H9 (cell line): ENCODE data around the gene NPHP4. TPM values are rescaled to one million over a fixed set of nuclear protein-coding genes. Genes with fewer than 3 reads are reported as not detected.

Experiments used
- DNase-seq: peaks from one replicate; pipeline ENCODE4 v3.0.0-alpha.2; 2017
- H2AFZ ChIP-seq: one replicate; pipeline ENCODE4 v1.6.1; 2013; ENCODE audit warnings: mild to moderate bottlenecking, low read length, control low read depth, moderate library complexity
- H2AK5ac ChIP-seq: 2 replicates; pipeline ENCODE4 v1.6.1; 2013; ENCODE audit warnings: low read length, control low read depth, mixed read lengths; ENCODE audit not compliant: insufficient read length
- H2BK120ac ChIP-seq: one replicate; pipeline ENCODE4 v1.6.1; 2013; ENCODE audit warnings: low read depth, mild to moderate bottlenecking, low read length, control low read depth, inconsistent platforms; ENCODE audit not compliant: poor library complexity, severe bottlenecking
- H2BK12ac ChIP-seq: 2 replicates; pipeline ENCODE4 v1.6.1; 2013; ENCODE audit warnings: low read length, control low read depth, mixed read lengths, low read depth; ENCODE audit not compliant: insufficient read length
- H2BK15ac ChIP-seq: 2 replicates; pipeline ENCODE4 v1.6.1; 2013; ENCODE audit warnings: low read depth, low read length, control low read depth
- H2BK20ac ChIP-seq: one replicate; pipeline ENCODE4 v1.6.1; 2013; ENCODE audit warnings: low read depth, mild to moderate bottlenecking, low read length, control low read depth, inconsistent platforms; ENCODE audit not compliant: poor library complexity, severe bottlenecking
- H2BK5ac ChIP-seq: 2 replicates; pipeline ENCODE4 v1.6.1; 2013; ENCODE audit warnings: low read length, control low read depth, mixed read lengths; ENCODE audit not compliant: insufficient read length
- H3K14ac ChIP-seq: 2 replicates; pipeline ENCODE4 v1.6.1; 2013; ENCODE audit warnings: low read length, control low read depth; ENCODE audit not compliant: insufficient read depth
- H3K18ac ChIP-seq: 2 replicates; pipeline ENCODE4 v1.6.1; 2013; ENCODE audit warnings: low read depth, mild to moderate bottlenecking, mixed read lengths, low read length, control low read depth; ENCODE audit not compliant: insufficient read length
- H3K23ac ChIP-seq: 2 replicates; pipeline ENCODE4 v1.6.1; 2013; ENCODE audit warnings: low read length, control low read depth, mixed read lengths, low read depth; ENCODE audit not compliant: insufficient read length
- H3K23me2 ChIP-seq: 2 replicates; pipeline ENCODE4 v1.6.1; 2013; ENCODE audit warnings: low read depth, mild to moderate bottlenecking, mixed read lengths, low read length, control low read depth; ENCODE audit not compliant: insufficient read length, poor library complexity, severe bottlenecking
- H3K27ac ChIP-seq: 2 replicates; pipeline ENCODE4 v1.5.1; 2013; ENCODE audit warnings: low read length, control low read depth, mixed read lengths, low read depth; ENCODE audit not compliant: insufficient read length
- H3K27me3 ChIP-seq: 2 replicates; pipeline ENCODE4 v1.6.1; 2013; ENCODE audit warnings: low read length, control low read depth, inconsistent platforms; ENCODE audit not compliant: insufficient read depth
- H3K4ac ChIP-seq: 2 replicates; pipeline ENCODE4 v1.6.1; 2013; ENCODE audit warnings: low read depth, mild to moderate bottlenecking, control low read depth, inconsistent platforms, low read length, moderate library complexity
- H3K4me1 ChIP-seq: 2 replicates; pipeline ENCODE4 v1.6.1; 2013; ENCODE audit warnings: low read length, control low read depth, inconsistent platforms; ENCODE audit not compliant: insufficient read depth
- H3K4me2 ChIP-seq: 2 replicates; pipeline ENCODE4 v1.6.1; 2013; ENCODE audit warnings: low read length, control low read depth, mixed read lengths; ENCODE audit not compliant: insufficient read length, insufficient read depth
- H3K56ac ChIP-seq: 2 replicates; pipeline ENCODE4 v1.6.1; 2013; ENCODE audit warnings: low read depth, mild to moderate bottlenecking, mixed read lengths, low read length, control low read depth; ENCODE audit not compliant: insufficient read length
- H3K79me1 ChIP-seq: 2 replicates; pipeline ENCODE4 v1.6.1; 2013; ENCODE audit warnings: low read depth, mild to moderate bottlenecking, moderate library complexity, low read length, control low read depth, inconsistent platforms; ENCODE audit not compliant: insufficient read depth, poor library complexity, severe bottlenecking
- H3K79me2 ChIP-seq: 2 replicates; pipeline ENCODE4 v1.6.1; 2013; ENCODE audit warnings: low read length, control low read depth, inconsistent platforms; ENCODE audit not compliant: insufficient read depth
- H3K9ac ChIP-seq: 2 replicates; pipeline ENCODE4 v1.6.1; 2013; ENCODE audit warnings: low read length, control low read depth, mixed read lengths; ENCODE audit not compliant: insufficient read length; ENCODE audit errors: extremely low read depth
- H3K9me3 ChIP-seq: one replicate; pipeline ENCODE4 v1.6.1; 2013; ENCODE audit warnings: low read depth, low read length, inconsistent platforms; ENCODE audit not compliant: control insufficient read depth
- H3T11ph ChIP-seq: one replicate; pipeline ENCODE4 v1.6.1; 2013; ENCODE audit warnings: mild to moderate bottlenecking, low read length, control low read depth, inconsistent platforms
- H4K20me1 ChIP-seq: one replicate; pipeline ENCODE4 v1.6.1; 2013; ENCODE audit not compliant: control insufficient read depth, insufficient read length, insufficient read depth
- H4K5ac ChIP-seq: 2 replicates; pipeline ENCODE4 v1.6.1; 2013; ENCODE audit warnings: low read depth, mild to moderate bottlenecking, mixed read lengths, low read length, control low read depth; ENCODE audit not compliant: insufficient read length
- H4K8ac ChIP-seq: replicated peaks from 2 replicates; pipeline ENCODE4 v1.6.1; 2013; ENCODE audit warnings: low read length, control low read depth, mixed read lengths, low read depth; ENCODE audit not compliant: insufficient read length
- H4K91ac ChIP-seq: 2 replicates; pipeline ENCODE4 v1.6.1; 2013; ENCODE audit warnings: low read depth, mild to moderate bottlenecking, moderate library complexity, mixed read lengths, low read length, control low read depth; ENCODE audit not compliant: insufficient read length
- H3K27ac Mint-ChIP-seq, 3 experiments: 2 replicates in 2 of 3; 3 replicates in 1 of 3; pipeline ENCODE4 v1.8.0; 2020 to 2021; ENCODE audit warnings: mixed read lengths in 3 of 3, mild to moderate bottlenecking in 1 of 3, moderate library complexity in 1 of 3
- H3K27me3 Mint-ChIP-seq: 2 replicates; pipeline ENCODE4 v1.8.0; 2021; ENCODE audit warnings: low read depth, mild to moderate bottlenecking, moderate library complexity, mixed read lengths
- H3K36me3 Mint-ChIP-seq, 3 experiments: 2 replicates in 2 of 3; 3 replicates in 1 of 3; pipeline ENCODE4 v1.8.0; 2020 to 2021; ENCODE audit warnings: low read depth in 3 of 3, mixed read lengths in 3 of 3; ENCODE audit not compliant: insufficient read depth in 1 of 3
- H3K4me1 Mint-ChIP-seq, 2 experiments: 2 replicates each; pipeline ENCODE4 v1.8.0; 2020; ENCODE audit warnings: mixed read lengths in 2 of 2
- H3K4me3 Mint-ChIP-seq, 2 experiments: 2 replicates in 1 of 2; 3 replicates in 1 of 2; pipeline ENCODE4 v1.8.0; 2020 to 2021; ENCODE audit warnings: mild to moderate bottlenecking in 2 of 2, mixed read lengths in 2 of 2, moderate library complexity in 1 of 2
- H3K9me3 Mint-ChIP-seq, 2 experiments: 2 replicates in 1 of 2; 3 replicates in 1 of 2; pipeline ENCODE4 v1.8.0; 2020; ENCODE audit warnings: mild to moderate bottlenecking in 2 of 2, mixed read lengths in 2 of 2, moderate library complexity in 1 of 2
- WGBS: extraction: QIAGEN DNeasy Blood & Tissue Kit; methylation state at CpG from one replicate; pipeline ENCODE4 v1.1.7; 2013; ENCODE audit warnings: missing lambda C conversion rate, low lambda C conversion rate, mixed read lengths; ENCODE audit not compliant: insufficient read length; ENCODE audit errors: extremely low coverage; 5-methylcytosine and 5-hydroxymethylcytosine counted together
- total RNA-seq: library from RNA; stranded (reverse); gene quantifications from 2 replicates; pipeline ENCODE4 v1.2.1, GENCODE V29; 2021
- TF ChIP-seq, protein P1 (sequence below): fragments of 200-600 bp; sonication (generic); conservative IDR thresholded peaks from 3 replicates; pipeline ENCODE4 v1.8.0; 2021; ENCODE audit warnings: antibody characterized with exemption, mild to moderate bottlenecking

Gene NPHP4
- total RNA-seq, 1 experiment from 2014 or later, result 17.6 TPM

DNA sequence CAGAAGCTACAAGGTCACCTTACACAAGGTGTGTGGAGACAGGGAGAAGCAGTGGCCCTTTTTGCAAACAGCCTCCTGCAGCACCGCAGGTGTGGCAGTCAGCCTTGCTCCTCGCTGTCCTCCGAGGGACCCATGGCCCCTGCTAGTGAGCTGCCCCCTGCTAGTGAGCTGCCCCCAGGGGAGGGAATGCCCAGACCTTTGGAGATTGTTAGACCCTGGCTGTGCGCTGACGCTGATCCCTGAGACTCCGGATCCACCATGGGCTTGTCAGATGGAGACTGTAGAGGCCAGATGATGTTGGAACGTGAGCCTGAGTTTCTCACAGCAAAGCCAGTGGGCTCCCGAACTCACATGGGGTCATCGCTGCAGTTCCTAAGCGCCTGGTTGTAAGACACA, 172.2 kb downstream of the NPHP4 start:
- Histone ChIP-seq H2BK120ac (no peak overlapping the region), H2BK15ac (no peak overlapping the region), H3K27ac (no peak overlapping the region), H3T11ph (no peak overlapping the region), H2BK5ac (no peak overlapping the region), H4K8ac (no peak overlapping the region), H3K56ac (no peak overlapping the region), H3K79me2 (no peaks in the 10 kb centered on the region), H3K9ac (no peak overlapping the region), H3K4ac (no peak overlapping the region), H4K5ac (no peak overlapping the region), H3K23me2 (no peaks in the 10 kb centered on the region), H3K23ac (no peak overlapping the region), H2AFZ (no peak overlapping the region), H3K18ac (no peak overlapping the region), H3K4me2 (no peak overlapping the region), H3K27me3 (no peaks in the 10 kb centered on the region), H3K9me3 (no peaks in the 10 kb centered on the region), H2BK12ac (no peak overlapping the region), H2BK20ac (no peak overlapping the region), H4K91ac (no peak overlapping the region), H3K4me1 (no peaks in the 10 kb centered on the region), H3K79me1 (no peaks in the 10 kb centered on the region), H3K14ac (no peak overlapping the region), H4K20me1 (no peaks in the 10 kb centered on the region), H2AK5ac (no peak overlapping the region)
- WGBS, result no CpG with 5 or more reads among the region's 10 CpGs
- peaks cover 4 to 9% (median 6%) of the 10 kb centered on the region in 3 experiments; a peak in 5 of 7 replicates for H3K36me3 Mint-ChIP-seq
- DNase-seq, result no peak
- TF ChIP-seq, protein P1, sequence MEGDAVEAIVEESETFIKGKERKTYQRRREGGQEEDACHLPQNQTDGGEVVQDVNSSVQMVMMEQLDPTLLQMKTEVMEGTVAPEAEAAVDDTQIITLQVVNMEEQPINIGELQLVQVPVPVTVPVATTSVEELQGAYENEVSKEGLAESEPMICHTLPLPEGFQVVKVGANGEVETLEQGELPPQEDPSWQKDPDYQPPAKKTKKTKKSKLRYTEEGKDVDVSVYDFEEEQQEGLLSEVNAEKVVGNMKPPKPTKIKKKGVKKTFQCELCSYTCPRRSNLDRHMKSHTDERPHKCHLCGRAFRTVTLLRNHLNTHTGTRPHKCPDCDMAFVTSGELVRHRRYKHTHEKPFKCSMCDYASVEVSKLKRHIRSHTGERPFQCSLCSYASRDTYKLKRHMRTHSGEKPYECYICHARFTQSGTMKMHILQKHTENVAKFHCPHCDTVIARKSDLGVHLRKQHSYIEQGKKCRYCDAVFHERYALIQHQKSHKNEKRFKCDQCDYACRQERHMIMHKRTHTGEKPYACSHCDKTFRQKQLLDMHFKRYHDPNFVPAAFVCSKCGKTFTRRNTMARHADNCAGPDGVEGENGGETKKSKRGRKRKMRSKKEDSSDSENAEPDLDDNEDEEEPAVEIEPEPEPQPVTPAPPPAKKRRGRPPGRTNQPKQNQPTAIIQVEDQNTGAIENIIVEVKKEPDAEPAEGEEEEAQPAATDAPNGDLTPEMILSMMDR, result no peak
- H3K4me1 Mint-ChIP-seq, result peaks cover 3 to 6% of the 10 kb centered on the region in 2 experiments; a peak in 3 of 4 replicates
- no peak overlapping the region for H3K27ac Mint-ChIP-seq
- H3K9me3 Mint-ChIP-seq, result peaks cover 9 to 21% of the 10 kb centered on the region in 2 experiments
- no peak overlapping the region for H3K4me3 Mint-ChIP-seq
- H3K27me3 Mint-ChIP-seq, result peaks cover 15% of the 10 kb centered on the region
